Kidney epithelial cell (primary cell): ENCODE measurements around the gene MBLAC1. TPM values are rescaled to one million over a fixed set of nuclear protein-coding genes. Genes with fewer than 3 reads are reported as not detected.

Experiments used
- DNase-seq: peaks from one replicate; pipeline ENCODE4 v3.0.0-alpha.2; 2010; ENCODE audit warnings: low read depth
- H3K27me3 ChIP-seq: 2 replicates; pipeline ENCODE4 v1.6.0; 2011; ENCODE audit warnings: low read length; ENCODE audit not compliant: control insufficient read depth, insufficient read depth
- H3K36me3 ChIP-seq: 2 replicates; pipeline ENCODE4 v1.5.1; 2011; ENCODE audit warnings: low read length; ENCODE audit not compliant: control insufficient read depth, insufficient read depth
- H3K4me3 ChIP-seq: 2 replicates; pipeline ENCODE4 v1.5.1; 2011; ENCODE audit warnings: low read depth, mild to moderate bottlenecking, control low read depth, low read length
- CTCF ChIP-seq: IDR thresholded peaks from 2 replicates; pipeline ENCODE4 v1.5.1; 2011; ENCODE audit warnings: mild to moderate bottlenecking, moderate library complexity, low read length, control low read depth, inconsistent platforms; ENCODE audit not compliant: insufficient read depth, poor library complexity, severe bottlenecking
- total RNA-seq: library from RNA; depleted of rRNA; stranded (reverse); fragments of >200 nt; gene quantifications from 2 replicates; pipeline ENCODE4 v1.2.3, GENCODE V29; 2015

Gene MBLAC1
- total RNA-seq, 1 donor from 2014 or later, result 2.3 TPM

- Histone ChIP-seq H3K36me3 (no peaks in the 10 kb centered on the region), H3K27me3 (peaks cover 31% of the 10 kb centered on the region), H3K4me3 (no peak overlapping the region)
- no peak for TF ChIP-seq CTCF
- no peak for DNase-seq
Measured at GRCh38 chr7:100169147-100169850, 42.5 kb downstream of the MBLAC1 start.

DNA sequence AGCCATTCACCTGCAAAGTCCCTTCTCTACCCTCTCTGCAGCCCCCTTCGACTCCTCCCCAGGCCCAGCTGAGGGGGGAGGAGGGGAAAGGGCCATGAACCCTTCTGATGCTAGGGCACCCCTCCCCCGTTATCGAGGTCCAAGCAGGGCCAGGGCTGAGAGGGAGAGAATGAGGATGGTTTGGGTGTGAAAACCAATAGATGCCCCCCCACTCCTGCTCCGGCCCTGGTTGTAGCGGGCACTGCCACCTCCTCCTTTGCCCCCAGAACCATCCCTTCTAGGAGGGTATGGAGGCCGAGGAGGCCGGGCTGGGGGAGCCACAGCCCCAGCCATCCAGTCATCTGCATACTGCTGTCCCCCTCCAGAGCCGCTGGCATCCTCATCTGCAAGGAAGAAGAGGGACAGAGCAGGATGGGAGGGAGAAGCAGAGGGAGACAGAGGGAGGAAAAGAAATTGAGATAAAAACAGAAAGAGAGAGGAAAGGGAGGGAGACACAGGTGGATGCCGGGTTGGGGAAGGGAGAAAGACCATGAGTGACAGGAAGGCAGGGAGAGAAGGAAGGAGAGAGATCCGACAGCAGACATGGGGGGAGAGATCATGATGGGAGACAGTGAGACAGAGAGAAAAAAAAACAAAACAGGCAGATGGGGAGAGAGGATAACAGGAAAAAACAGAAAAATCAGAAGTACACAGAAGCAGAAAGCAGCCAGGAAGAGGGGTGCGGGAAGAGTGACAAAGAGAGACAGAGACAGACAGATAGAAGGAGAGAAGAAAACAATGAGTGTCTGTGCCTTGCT, 43.5 kb downstream of the MBLAC1 start:
- TF ChIP-seq CTCF, result no peak
- no peak for DNase-seq
- H3K36me3 ChIP-seq, result no peaks in the 10 kb centered on the region
- H3K4me3 ChIP-seq, result no peak overlapping the region
- H3K27me3 ChIP-seq, result peaks cover 31% of the 10 kb centered on the region

DNA sequence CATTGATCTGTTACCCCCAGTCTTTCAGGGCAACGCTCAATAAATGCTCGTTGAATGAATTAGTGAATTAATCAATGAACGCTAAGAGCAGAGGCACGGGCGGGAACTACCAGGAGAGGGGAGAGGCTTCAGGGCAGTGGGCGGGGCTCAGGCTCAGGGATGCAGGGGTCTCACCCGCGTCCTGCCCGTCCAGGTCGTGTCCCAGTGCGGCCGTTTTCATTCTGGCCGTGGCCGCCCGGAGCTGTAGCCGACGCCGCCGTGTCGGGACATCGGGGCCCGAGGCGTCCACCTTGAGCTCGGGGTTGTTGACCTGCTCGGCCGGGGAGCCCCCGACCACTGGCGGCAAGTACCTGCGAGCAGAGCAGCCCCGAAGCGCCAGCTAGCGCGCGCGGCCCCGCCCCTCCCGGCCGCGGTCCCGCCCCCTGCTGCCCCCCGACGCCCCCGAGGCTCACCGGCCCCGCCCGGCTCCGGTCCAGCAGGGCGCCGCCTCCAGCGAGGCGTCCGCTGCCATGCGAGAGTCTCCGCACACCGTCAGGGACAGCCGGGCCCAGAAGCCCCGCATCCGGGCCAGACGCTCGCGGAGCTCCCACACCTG, 44.4 kb downstream of the MBLAC1 start:
- TF ChIP-seq CTCF, result no peak
- DNase-seq, result no peak
- H3K36me3 ChIP-seq, result no peaks in the 10 kb centered on the region

DNA sequence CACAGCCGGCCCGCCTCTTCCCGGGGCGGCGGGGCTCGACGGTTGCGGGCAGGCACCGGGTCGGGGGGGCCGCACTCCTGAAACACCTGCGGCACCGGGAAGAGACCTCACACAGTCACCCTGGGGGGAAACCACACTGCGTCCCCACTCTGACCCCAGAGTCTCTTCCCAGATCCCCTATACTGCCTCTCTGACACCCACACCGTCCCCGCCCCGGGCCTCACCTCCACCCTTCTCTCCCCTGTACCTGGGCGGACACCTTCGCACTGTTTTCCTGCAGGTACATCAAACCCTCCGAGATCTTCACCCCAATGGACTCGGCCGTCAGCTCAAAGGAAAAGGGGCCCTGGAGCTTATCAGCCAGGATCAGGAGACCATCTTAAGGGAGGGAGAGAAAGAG, 45.1 kb downstream of the MBLAC1 start:
- Histone ChIP-seq H3K27me3 (peaks cover 23% of the 10 kb centered on the region), H3K4me3 (peak overlapping the region; percentile 7), H3K36me3 (no peaks in the 10 kb centered on the region)
- no peak for DNase-seq
- no peak for TF ChIP-seq CTCF

More for the DNA sequence above, 44.4 kb downstream of the MBLAC1 start:
- Histone ChIP-seq H3K4me3 (peak overlapping the region; percentile 12), H3K27me3 (peaks cover 30% of the 10 kb centered on the region)

DNA sequence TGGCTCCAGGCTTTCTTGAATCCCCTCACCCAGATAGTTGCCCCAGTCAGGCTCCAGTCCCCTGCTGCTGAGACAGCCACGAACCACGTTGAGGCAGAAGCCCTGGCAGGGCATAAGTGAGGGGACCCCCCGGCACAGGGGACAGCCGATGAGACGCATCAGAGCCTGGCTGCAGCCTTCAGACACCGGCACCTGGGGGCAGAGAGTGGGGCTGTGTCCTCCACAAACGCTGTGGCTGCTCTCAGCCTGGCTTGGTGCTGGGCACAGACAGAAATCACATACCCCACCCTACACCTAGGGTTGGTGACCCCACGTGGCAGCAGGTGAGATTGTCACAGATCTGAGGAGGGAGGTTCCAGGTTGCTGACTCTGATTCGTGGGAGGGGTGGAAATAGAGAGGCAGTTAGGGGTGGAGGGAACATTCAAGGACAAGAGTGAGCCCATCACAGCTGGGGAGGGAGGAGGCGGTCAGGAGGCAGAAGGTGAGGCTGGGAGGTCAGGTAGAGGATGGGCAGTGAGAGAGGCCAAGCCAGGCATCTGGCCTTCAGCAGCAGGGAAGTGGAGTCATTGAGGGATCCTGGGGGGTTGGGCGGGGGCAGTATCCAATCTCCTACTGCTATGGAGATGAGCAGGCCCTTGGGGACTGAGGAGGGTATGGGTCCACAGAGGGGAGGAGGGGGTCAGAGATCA, 47.2 kb downstream of the MBLAC1 start:
- H3K36me3 ChIP-seq, result no peaks in the 10 kb centered on the region
- H3K27me3 ChIP-seq, result peaks cover 9% of the 10 kb centered on the region
- no peak for DNase-seq
- TF ChIP-seq CTCF, result no peak
- no peak overlapping the region for H3K4me3 ChIP-seq
